ENCODE data around the gene POU5F2.

DNA sequence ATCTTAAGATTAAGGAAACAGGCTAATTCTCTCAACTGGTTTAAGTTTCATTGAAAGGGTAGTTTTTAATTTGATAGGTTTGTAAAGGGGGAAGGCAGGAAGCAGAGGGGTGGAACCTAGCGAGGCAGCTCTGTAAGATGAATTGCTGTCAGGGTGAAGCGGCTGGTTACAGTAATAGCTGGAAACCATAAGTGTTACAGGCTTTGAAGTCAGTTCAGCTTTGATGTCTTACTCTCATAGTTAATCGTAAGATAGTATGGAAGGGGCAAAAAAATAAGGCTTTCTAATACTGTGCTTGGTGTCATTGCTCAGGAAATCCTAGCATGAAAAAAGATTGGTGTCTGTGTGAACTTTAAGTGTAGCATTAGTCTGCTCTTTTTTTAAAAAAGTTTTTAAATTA is 20.3 kb downstream of the POU5F2 start:
- TF ChIP-seq, protein P1, sequence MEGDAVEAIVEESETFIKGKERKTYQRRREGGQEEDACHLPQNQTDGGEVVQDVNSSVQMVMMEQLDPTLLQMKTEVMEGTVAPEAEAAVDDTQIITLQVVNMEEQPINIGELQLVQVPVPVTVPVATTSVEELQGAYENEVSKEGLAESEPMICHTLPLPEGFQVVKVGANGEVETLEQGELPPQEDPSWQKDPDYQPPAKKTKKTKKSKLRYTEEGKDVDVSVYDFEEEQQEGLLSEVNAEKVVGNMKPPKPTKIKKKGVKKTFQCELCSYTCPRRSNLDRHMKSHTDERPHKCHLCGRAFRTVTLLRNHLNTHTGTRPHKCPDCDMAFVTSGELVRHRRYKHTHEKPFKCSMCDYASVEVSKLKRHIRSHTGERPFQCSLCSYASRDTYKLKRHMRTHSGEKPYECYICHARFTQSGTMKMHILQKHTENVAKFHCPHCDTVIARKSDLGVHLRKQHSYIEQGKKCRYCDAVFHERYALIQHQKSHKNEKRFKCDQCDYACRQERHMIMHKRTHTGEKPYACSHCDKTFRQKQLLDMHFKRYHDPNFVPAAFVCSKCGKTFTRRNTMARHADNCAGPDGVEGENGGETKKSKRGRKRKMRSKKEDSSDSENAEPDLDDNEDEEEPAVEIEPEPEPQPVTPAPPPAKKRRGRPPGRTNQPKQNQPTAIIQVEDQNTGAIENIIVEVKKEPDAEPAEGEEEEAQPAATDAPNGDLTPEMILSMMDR (IDR thresholded peaks at IDR 0.05), result no peak
- TF ChIP-seq POLR2AphosphoS5 (IDR thresholded peaks at IDR 0.05), result no peak
